ENCODE data around the gene OR4E1.

DNA sequence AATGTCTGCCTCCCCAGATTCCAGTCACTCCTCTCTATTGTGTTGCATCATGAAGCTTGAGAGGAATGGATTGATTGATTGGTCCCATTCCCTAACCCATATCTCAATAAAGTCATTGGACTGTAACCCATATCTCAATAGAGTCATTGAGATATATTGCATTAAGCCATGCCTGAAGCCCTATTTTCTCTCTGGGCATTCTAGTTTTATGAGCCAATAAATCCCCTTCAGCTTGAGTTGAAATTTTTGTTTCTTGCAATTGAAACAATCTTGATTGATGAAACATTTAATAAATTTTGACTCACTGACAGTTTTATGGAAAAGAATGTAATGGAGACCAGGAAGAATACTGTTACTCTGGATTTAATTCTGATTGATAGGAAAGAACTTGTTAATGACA, 20.8 kb upstream of the OR4E1 start:
- TF ChIP-seq, protein P1, sequence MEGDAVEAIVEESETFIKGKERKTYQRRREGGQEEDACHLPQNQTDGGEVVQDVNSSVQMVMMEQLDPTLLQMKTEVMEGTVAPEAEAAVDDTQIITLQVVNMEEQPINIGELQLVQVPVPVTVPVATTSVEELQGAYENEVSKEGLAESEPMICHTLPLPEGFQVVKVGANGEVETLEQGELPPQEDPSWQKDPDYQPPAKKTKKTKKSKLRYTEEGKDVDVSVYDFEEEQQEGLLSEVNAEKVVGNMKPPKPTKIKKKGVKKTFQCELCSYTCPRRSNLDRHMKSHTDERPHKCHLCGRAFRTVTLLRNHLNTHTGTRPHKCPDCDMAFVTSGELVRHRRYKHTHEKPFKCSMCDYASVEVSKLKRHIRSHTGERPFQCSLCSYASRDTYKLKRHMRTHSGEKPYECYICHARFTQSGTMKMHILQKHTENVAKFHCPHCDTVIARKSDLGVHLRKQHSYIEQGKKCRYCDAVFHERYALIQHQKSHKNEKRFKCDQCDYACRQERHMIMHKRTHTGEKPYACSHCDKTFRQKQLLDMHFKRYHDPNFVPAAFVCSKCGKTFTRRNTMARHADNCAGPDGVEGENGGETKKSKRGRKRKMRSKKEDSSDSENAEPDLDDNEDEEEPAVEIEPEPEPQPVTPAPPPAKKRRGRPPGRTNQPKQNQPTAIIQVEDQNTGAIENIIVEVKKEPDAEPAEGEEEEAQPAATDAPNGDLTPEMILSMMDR (IDR thresholded peaks at IDR 0.05), result no peak
- TF ChIP-seq POLR2A (IDR thresholded peaks at IDR 0.05) (no peak), POLR2AphosphoS5 (IDR thresholded peaks at IDR 0.05) (no peak), EP300 (IDR thresholded peaks at IDR 0.05) (no peak)

Data from upper lobe of left lung (tissue), 4 donors.